Endothelial cell of umbilical vein (primary cell): ENCODE data around the gene CRISPLD2. TPM values are rescaled to one million over a fixed set of nuclear protein-coding genes. Genes with fewer than 3 reads are reported as not detected.

ENCODE experiments used
- BruUV-seq: library from RNA; stranded (reverse); fragments of 400-500 nt; replicated peaks from 2 replicates; lab custom pipeline; 2021; lab: Mats Ljungman, UMichigan
- CTCF ChIA-PET: fragments of 300-600, 350-600 bp; sonication (Branson Sonifier 250); formaldehyde crosslinking; loops from one replicate; lab custom pipeline; 2021; ENCODE audit warnings: antibody characterized with exemption, inconsistent platforms; lab: Charles Lee
- POLR2A ChIA-PET: fragments of 300-600, 350-600 bp; sonication (Branson Sonifier 250); formaldehyde crosslinking; loops from one replicate; lab custom pipeline; 2021; ENCODE audit warnings: antibody characterized with exemption, inconsistent platforms; lab: Charles Lee
- DNase-seq: peaks from one replicate; pipeline ENCODE4 v3.0.0-alpha.2; 2011; ENCODE audit warnings: low read depth, low spot score
- FAIRE-seq: peaks from 2 replicates; lab custom pipeline; 2011; peaks lifted over from hg19 to GRCh38; lab: Jason Lieb, UNC
- H2AFZ ChIP-seq: 2 replicates; pipeline ENCODE4 v1.6.0; 2012; ENCODE audit warnings: low read depth, low read length, control low read depth, inconsistent platforms
- H3K27ac ChIP-seq: 2 replicates; pipeline ENCODE4 v1.5.1; 2011; ENCODE audit warnings: low read depth, mild to moderate bottlenecking, control low read depth, low read length, moderate library complexity; ENCODE audit not compliant: insufficient read depth
- H3K27me3 ChIP-seq, 2 experiments: 2 replicates each; pipeline versions ENCODE4 v1.6.0 to v1.6.1; 2011; ENCODE audit warnings: low read length in 2 of 2, mixed read lengths in 1 of 2; ENCODE audit not compliant: control insufficient read depth in 2 of 2, insufficient read depth in 2 of 2
- H3K36me3 ChIP-seq, 2 experiments: 2 replicates in 1 of 2; 3 replicates in 1 of 2; pipeline ENCODE4 v1.5.1; 2011; ENCODE audit warnings: low read length in 2 of 2, mild to moderate bottlenecking in 1 of 2, moderate library complexity in 1 of 2; ENCODE audit not compliant: control insufficient read depth in 2 of 2, insufficient read depth in 2 of 2; ENCODE audit errors: extremely low read depth in 1 of 2
- H3K4me1 ChIP-seq: 3 replicates; pipeline ENCODE4 v1.5.1; 2011; ENCODE audit warnings: mild to moderate bottlenecking, low read length; ENCODE audit not compliant: control insufficient read depth, insufficient read depth; ENCODE audit errors: extremely low read depth
- H3K4me2 ChIP-seq: 2 replicates; pipeline ENCODE4 v1.6.1; 2011; ENCODE audit warnings: low read length, control low read depth, mixed read lengths; ENCODE audit not compliant: insufficient read depth
- H3K4me3 ChIP-seq, 3 experiments: fragments of 200-600 bp in 1 of 3; sonication (generic), shearing (Covaris generic) in 1 of 3; replicated peaks in 1 of 3; 2 replicates each; pipeline ENCODE4 v1.5.1; 2011 to 2016; ENCODE audit warnings: control low read depth in 3 of 3, low read length in 3 of 3, mild to moderate bottlenecking in 2 of 3, inconsistent platforms in 1 of 3, low read depth in 1 of 3, moderate library complexity in 1 of 3; ENCODE audit not compliant: insufficient read depth in 1 of 3
- H3K79me2 ChIP-seq: 2 replicates; pipeline ENCODE4 v1.6.0; 2012; ENCODE audit warnings: low read length, inconsistent platforms; ENCODE audit not compliant: control insufficient read depth, insufficient read depth
- H3K9ac ChIP-seq: replicated peaks from 2 replicates; pipeline ENCODE3; 2011; ENCODE audit warnings: low read length, control low read depth; ENCODE audit not compliant: insufficient read depth; ENCODE audit errors: extremely low read depth
- H3K9me1 ChIP-seq: replicated peaks from 3 replicates; pipeline ENCODE4 v1.6.0; 2011; ENCODE audit warnings: mild to moderate bottlenecking, low read length; ENCODE audit not compliant: control insufficient read depth, insufficient read depth; ENCODE audit errors: extremely low read depth
- H3K9me3 ChIP-seq: replicated peaks from 2 replicates; pipeline ENCODE4 v1.5.1; 2012; ENCODE audit warnings: low read length, inconsistent platforms; ENCODE audit not compliant: control insufficient read depth, insufficient read depth
- H4K20me1 ChIP-seq: replicated peaks from 2 replicates; pipeline ENCODE3; 2011; ENCODE audit warnings: mild to moderate bottlenecking, low read length; ENCODE audit not compliant: control insufficient read depth, insufficient read depth; ENCODE audit errors: extremely low read depth
- CTCF ChIP-seq, 2 donors: IDR thresholded peaks; 1 replicate in 1 of 2; 2 replicates in 1 of 2; pipeline ENCODE4 v1.5.1; 2011; ENCODE audit warnings: low read length in 2 of 2, mild to moderate bottlenecking in 2 of 2, moderate library complexity in 2 of 2, control low read depth in 1 of 2, inconsistent platforms in 1 of 2, low read depth in 1 of 2; ENCODE audit not compliant: insufficient read depth in 1 of 2; ENCODE audit errors: extremely low read depth in 1 of 2
- EZH2 ChIP-seq: IDR thresholded peaks from 2 replicates; pipeline ENCODE4 v1.6.1; 2012; ENCODE audit warnings: borderline replicate concordance, low read depth, mild to moderate bottlenecking, moderate library complexity, low read length, inconsistent platforms; ENCODE audit not compliant: severe bottlenecking
- GATA2 ChIP-seq: IDR thresholded peaks from 2 replicates; pipeline ENCODE4 v1.7.0; 2011; ENCODE audit warnings: low read depth, mild to moderate bottlenecking, moderate library complexity, mixed read lengths, low read length; ENCODE audit not compliant: insufficient read length, insufficient read depth
- JUN ChIP-seq: IDR thresholded peaks from 2 replicates; pipeline ENCODE4 v1.6.1; 2011; ENCODE audit warnings: borderline replicate concordance, low read depth; ENCODE audit not compliant: insufficient read length, insufficient read depth
- MYC ChIP-seq: IDR thresholded peaks from one replicate; pipeline ENCODE4 v1.6.1; 2011; ENCODE audit warnings: mild to moderate bottlenecking, low read depth, low read length
- POLR2A ChIP-seq: IDR thresholded peaks from 2 replicates; pipeline ENCODE4 v1.6.1; 2012; ENCODE audit warnings: low read depth, mild to moderate bottlenecking, control low read depth, low read length
- POLR2AphosphoS5 ChIP-seq: IDR thresholded peaks from 2 replicates; pipeline ENCODE4 v1.6.1; 2012; ENCODE audit warnings: low read depth, mild to moderate bottlenecking, control low read depth, low read length, moderate library complexity; ENCODE audit not compliant: insufficient read depth
- dilution Hi-C: fragments of 300-500 bp; cut with MboI; formaldehyde crosslinking; loops from one replicate; pipeline ENCODE4 v1.15.0; 2019; ENCODE audit warnings: low sequenced_read_pairs; ENCODE audit not compliant: extremely low pct_ligation_motif_present
- intact Hi-C: fragments of 100-400 bp; cut with micrococcal nuclease; formaldehyde crosslinking; loops from one replicate; pipeline ENCODE4 v1.10.0; 2022
- polyA plus RNA-seq, 4 experiments: library from polyadenylated mRNA; depleted of rRNA in 3 of 4; stranded (reverse) in 3 of 4; unstranded in 1 of 4; fragments of >200 nt; gene quantifications; 2 replicates each; pipeline versions ENCODE4 v1.2.1 to v1.2.3, GENCODE V29; 2011 to 2012; ENCODE audit warnings: missing spikeins in 1 of 4
- total RNA-seq: library from RNA; stranded (reverse); gene quantifications from 2 replicates; pipeline ENCODE4 v1.2.3, GENCODE V29; 2021
- TF ChIP-seq, protein P1 (sequence below): IDR thresholded peaks from 2 replicates; pipeline ENCODE4 v1.6.1; 2011; ENCODE audit not compliant: insufficient read depth, insufficient read length

Gene CRISPLD2
- total and polyA plus RNA-seq, 2 donors (not counting 3 experiments of a cell fraction or from before 2014, with no cell fraction given) = 0.14 to 0.73 TPM

- Histone ChIP-seq H3K36me3 (no peaks in the 10 kb centered on the region), H3K9me1 (no peaks in the 10 kb centered on the region), H3K4me2 (no peak overlapping the region), H3K27ac (no peak overlapping the region), H2AFZ (no peak overlapping the region), H3K4me1 (no peaks in the 10 kb centered on the region), H4K20me1 (no peaks in the 10 kb centered on the region), H3K9ac (no peak overlapping the region), H3K9me3 (no peaks in the 10 kb centered on the region), H3K79me2 (no peaks in the 10 kb centered on the region), H3K4me3 (no peak overlapping the region), H3K27me3 (peaks cover 8 to 15% of the 10 kb centered on the region in 2 experiments)
- ChIA-PET CTCF (no interaction called here), POLR2A (no interaction called here)
- FAIRE-seq (no peak), DNase-seq (no peak)
- dilution Hi-C loops (no loop called here), intact Hi-C loops (no loop called here)
- no TSS peak for BruUV-seq
- no peak for TF ChIP-seq CTCF (IDR thresholded peaks at IDR 0.05; ENCODE audit: extremely low read depth in 1 of 2, insufficient read depth in 1 of 2, low read depth in 1 of 2, low read length in 2 of 2)
- no peak for TF ChIP-seq MYC
- no peak for TF ChIP-seq POLR2AphosphoS5
- no peak for TF ChIP-seq EZH2
These were observed 94.5 kb downstream of the CRISPLD2 start for GRCh38 chr16:84914273-84914672.

DNA sequence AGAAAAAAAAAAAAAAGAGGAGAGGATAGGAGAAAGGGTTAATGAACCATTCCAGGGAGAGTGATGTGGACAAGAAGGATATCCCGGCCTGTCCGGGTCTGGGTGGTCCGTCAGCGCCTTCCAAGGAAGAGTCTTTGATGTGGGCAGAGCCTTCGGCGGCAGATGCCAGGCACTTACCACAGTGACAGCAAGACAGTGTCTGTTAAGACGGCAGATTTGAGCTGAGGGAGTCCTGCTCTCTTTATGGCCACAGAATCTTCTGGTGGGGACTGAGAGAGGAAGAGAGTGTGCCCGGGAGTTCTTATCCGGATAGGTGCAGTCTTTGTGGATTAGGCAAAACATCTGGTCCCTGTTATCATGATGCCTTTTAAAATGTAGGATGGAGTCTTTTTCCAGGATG is 96.4 kb downstream of the CRISPLD2 start:
- no peaks in the 10 kb centered on the region for H4K20me1 ChIP-seq
- no TSS peak for BruUV-seq
- dilution Hi-C loops = no loop called here
- no peak overlapping the region for H3K27ac ChIP-seq
- ChIA-PET POLR2A (interaction anchor here (0.7 kb wide), 1 partner anchor 36 kb away, joined by 6 read pairs; no protein-coding TSS in a partner anchor), CTCF (interaction anchor here (0.5 kb wide), 1 partner anchor 40 kb away, joined by 3 read pairs; no protein-coding TSS in a partner anchor)
- H3K27me3 ChIP-seq = peaks cover 8 to 15% of the 10 kb centered on the region in 2 experiments
- no peak overlapping the region for H3K9ac ChIP-seq
- H3K4me2 ChIP-seq = no peak overlapping the region
- H3K4me1 ChIP-seq = no peaks in the 10 kb centered on the region
- no peak overlapping the region for H2AFZ ChIP-seq
- no peaks in the 10 kb centered on the region for H3K9me1 ChIP-seq
- H3K9me3 ChIP-seq = no peaks in the 10 kb centered on the region
- H3K4me3 ChIP-seq = no peak overlapping the region
- no peak for FAIRE-seq
- intact Hi-C loops = no loop called here
- DNase-seq = no peak
- no peak for TF ChIP-seq CTCF (IDR thresholded peaks at IDR 0.05; ENCODE audit: extremely low read depth in 1 of 2, insufficient read depth in 1 of 2, low read depth in 1 of 2, low read length in 2 of 2)
- TF ChIP-seq, protein P1, sequence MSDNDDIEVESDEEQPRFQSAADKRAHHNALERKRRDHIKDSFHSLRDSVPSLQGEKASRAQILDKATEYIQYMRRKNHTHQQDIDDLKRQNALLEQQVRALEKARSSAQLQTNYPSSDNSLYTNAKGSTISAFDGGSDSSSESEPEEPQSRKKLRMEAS = no peak
- TF ChIP-seq POLR2A = no peak
- no peak for TF ChIP-seq JUN
- TF ChIP-seq POLR2AphosphoS5 = no peak
- TF ChIP-seq GATA2 = no peak
- no peaks in the 10 kb centered on the region for H3K79me2 ChIP-seq
- no peaks in the 10 kb centered on the region for H3K36me3 ChIP-seq
